Measurements from ENCODE around the gene MRPL22. TPM values are rescaled to one million over a fixed set of nuclear protein-coding genes. Genes with fewer than 3 reads are reported as not detected.

The MRPL22 gene
- total and polyA plus RNA-seq, 2 of the 4 experiments (the other 2 are of a cell fraction): 13.3 to 58.0 TPM

- intact Hi-C loops (cut with micrococcal nuclease) (no loop called here), in situ Hi-C loops (cut with MboI; ENCODE audit: low sequenced_read_pairs) (no loop called here), dilution Hi-C loops (cut with HindIII; ENCODE audit: low sequenced_read_pairs, unreplicated experiment) (no loop called here)
- H3K56ac ChIP-seq (ENCODE audit: extremely low read depth, insufficient read depth, low read length): no peak overlapping the region
- no TSS peak for BruUV-seq (replicated peaks)
- no peak overlapping the region for H3K23ac ChIP-seq (ENCODE audit: low read depth, low read length)
- H4K91ac ChIP-seq (ENCODE audit: insufficient read depth, low read depth, low read length): no peak overlapping the region
- DNase-seq (no peak), ATAC-seq (ENCODE audit: low read depth) (no peak)
- H2BK120ac ChIP-seq (ENCODE audit: low read depth, low read length): no peak overlapping the region
- H3K9me1 ChIP-seq (ENCODE audit: insufficient read depth, low read length): no peaks in the 10 kb centered on the region
- H2BK15ac ChIP-seq (ENCODE audit: low read depth, low read length): no peak overlapping the region
- H2AK5ac ChIP-seq (ENCODE audit: low read depth, low read length): no peak overlapping the region
- no peak overlapping the region for H3K18ac ChIP-seq (ENCODE audit: low read depth, low read length)
- H2BK5ac ChIP-seq (ENCODE audit: low read depth, low read length, poor library complexity, severe bottlenecking): no peak overlapping the region
- no peaks in the 10 kb centered on the region; a peak in 1 of 4 replicates for H3K79me1 ChIP-seq (ENCODE audit: low read depth in 1 of 2, low read length in 2 of 2)
- H3K14ac ChIP-seq (replicated peaks; ENCODE audit: low read depth, low read length): no peak overlapping the region
- CTCF ChIA-PET: no interaction called here
- H3K4me3 ChIP-seq (ENCODE audit: insufficient read depth, low read depth, low read length): no peak overlapping the region
- no peak overlapping the region for H4K5ac ChIP-seq (ENCODE audit: low read depth, low read length)
- no peak overlapping the region for H2BK20ac ChIP-seq (ENCODE audit: low read depth, low read length)
- H3K4me2 ChIP-seq (ENCODE audit: low read depth, low read length): no peak overlapping the region
- no peak overlapping the region for H3K9ac ChIP-seq (ENCODE audit: low read depth, low read length)
- H2AFZ ChIP-seq (replicated peaks; ENCODE audit: low read length, poor library complexity): no peak overlapping the region
- H4K20me1 ChIP-seq (ENCODE audit: insufficient read depth, low read length): no peaks in the 10 kb centered on the region
- TF ChIP-seq, protein P1, sequence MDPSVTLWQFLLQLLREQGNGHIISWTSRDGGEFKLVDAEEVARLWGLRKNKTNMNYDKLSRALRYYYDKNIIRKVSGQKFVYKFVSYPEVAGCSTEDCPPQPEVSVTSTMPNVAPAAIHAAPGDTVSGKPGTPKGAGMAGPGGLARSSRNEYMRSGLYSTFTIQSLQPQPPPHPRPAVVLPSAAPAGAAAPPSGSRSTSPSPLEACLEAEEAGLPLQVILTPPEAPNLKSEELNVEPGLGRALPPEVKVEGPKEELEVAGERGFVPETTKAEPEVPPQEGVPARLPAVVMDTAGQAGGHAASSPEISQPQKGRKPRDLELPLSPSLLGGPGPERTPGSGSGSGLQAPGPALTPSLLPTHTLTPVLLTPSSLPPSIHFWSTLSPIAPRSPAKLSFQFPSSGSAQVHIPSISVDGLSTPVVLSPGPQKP (IDR thresholded peaks at IDR 0.05; ENCODE audit: borderline replicate concordance, low read depth, low read length): no peak
- TF ChIP-seq POLR2A (IDR thresholded peaks at IDR 0.05; ENCODE audit: low read depth, low read length): no peak
- TF ChIP-seq MXI1 (IDR thresholded peaks at IDR 0.05; ENCODE audit: borderline replicate concordance, low read depth, low read length): no peak
- no peak for TF ChIP-seq FOS (IDR thresholded peaks at IDR 0.05; ENCODE audit: low read depth, low read length)
- POLR2A ChIA-PET (ENCODE audit: unreplicated experiment): no interaction called here
- H3K27me3 ChIP-seq (ENCODE audit: control insufficient read depth, insufficient read depth, low read length): no peaks in the 10 kb centered on the region
- H2AK9ac ChIP-seq (replicated peaks; ENCODE audit: low read depth, low read length, poor library complexity): no peak overlapping the region
- peaks cover 15% of the 10 kb centered on the region for H3K36me3 ChIP-seq (ENCODE audit: control insufficient read depth, insufficient read depth, low read length)
- no peaks in the 10 kb centered on the region for H3K4me1 ChIP-seq (ENCODE audit: control insufficient read depth, insufficient read depth, low read length)
- no peak overlapping the region for H3K4ac ChIP-seq (ENCODE audit: low read depth, low read length)
- H3K27ac ChIP-seq (ENCODE audit: insufficient read depth, low read length): no peak overlapping the region
- H3K9me3 ChIP-seq (ENCODE audit: control insufficient read depth, insufficient read depth, low read length): no peaks in the 10 kb centered on the region
- no peak overlapping the region for H4K8ac ChIP-seq (ENCODE audit: low read depth in 2 of 2, low read length in 2 of 2)
These were observed 15.8 kb downstream of the MRPL22 start for GRCh38 chr5:154956712-154957111.
